HUES48 (cell line): ENCODE results near the gene ANKRD28.

ENCODE experiments used
- H3K27ac ChIP-seq: one replicate; pipeline ENCODE4 v1.7.0; 2013; ENCODE audit warnings: low read depth, low read length, inconsistent platforms
- H3K27me3 ChIP-seq: 2 replicates; pipeline ENCODE4 v1.6.1; 2013; ENCODE audit warnings: mild to moderate bottlenecking, low read length; ENCODE audit not compliant: control insufficient read depth, insufficient read depth
- H3K36me3 ChIP-seq: 2 replicates; pipeline ENCODE4 v1.6.1; 2013; ENCODE audit warnings: low read length; ENCODE audit not compliant: control insufficient read depth, insufficient read depth
- H3K4me1 ChIP-seq: 2 replicates; pipeline ENCODE4 v1.6.1; 2013; ENCODE audit warnings: mild to moderate bottlenecking, low read length; ENCODE audit not compliant: control insufficient read depth, insufficient read depth
- H3K4me3 ChIP-seq: 2 replicates; pipeline ENCODE4 v1.5.1; 2013; ENCODE audit warnings: mild to moderate bottlenecking, low read depth, low read length
- H3K9ac ChIP-seq: 2 replicates; pipeline ENCODE4 v1.6.1; 2013; ENCODE audit warnings: mild to moderate bottlenecking, low read depth, low read length, moderate library complexity
- H3K9me3 ChIP-seq: 2 replicates; pipeline ENCODE4 v1.6.1; 2013; ENCODE audit warnings: low read length; ENCODE audit not compliant: control insufficient read depth, insufficient read depth

Gene ANKRD28

DNA sequence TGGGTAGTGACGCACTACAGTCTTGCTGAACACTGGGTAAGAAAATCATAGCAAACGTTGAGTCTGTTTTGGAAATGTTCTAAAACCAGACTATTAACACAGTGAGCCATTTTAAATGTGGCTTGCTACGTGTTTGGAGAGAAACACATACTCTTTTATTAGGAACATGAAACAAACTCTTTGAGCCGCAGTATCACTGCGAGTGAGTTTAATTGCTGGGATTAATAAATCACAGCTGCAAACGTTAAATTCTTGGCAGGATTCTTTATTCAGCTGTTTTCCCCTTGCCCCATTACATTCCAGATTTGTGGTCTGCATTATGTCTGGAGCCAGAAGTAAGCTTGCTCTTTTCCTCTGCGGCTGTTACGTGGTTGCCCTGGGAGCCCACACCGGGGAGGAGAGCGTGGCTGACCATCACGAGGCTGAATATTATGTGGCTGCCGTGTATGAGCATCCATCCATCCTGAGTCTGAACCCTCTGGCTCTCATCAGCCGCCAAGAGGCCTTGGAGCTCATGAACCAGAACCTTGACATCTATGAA is 162.6 kb downstream of the ANKRD28 start:
- H3K36me3 ChIP-seq, result peaks cover 4% of the 10 kb centered on the region; the same call in 1 of the 2 replicates
- H3K4me3 ChIP-seq, result no peak overlapping the region
- peaks cover 59% of the 10 kb centered on the region for H3K4me1 ChIP-seq
- H3K27me3 ChIP-seq, result no peaks in the 10 kb centered on the region
- H3K27ac ChIP-seq, result no peak overlapping the region
- no peaks in the 10 kb centered on the region for H3K9me3 ChIP-seq
- no peak overlapping the region for H3K9ac ChIP-seq

DNA sequence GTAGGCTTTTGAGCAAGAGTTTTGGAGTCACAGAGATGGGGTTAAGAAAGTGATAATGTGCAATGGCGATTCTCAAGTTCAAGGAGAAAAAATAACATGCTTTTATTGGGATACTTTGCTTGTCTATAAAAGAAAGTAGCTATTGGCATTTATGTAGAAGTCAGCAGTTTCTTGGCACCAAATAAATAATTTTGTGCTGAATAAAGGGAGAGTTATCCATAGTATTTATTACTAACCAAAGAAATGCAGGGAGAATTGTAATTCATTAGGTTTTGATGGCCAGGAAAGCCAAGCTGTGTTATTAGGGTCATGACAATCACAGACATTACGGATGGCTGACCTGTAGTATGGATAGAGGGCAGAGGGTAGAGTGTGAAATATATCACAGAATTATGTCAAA is 163.1 kb downstream of the ANKRD28 start:
- Histone ChIP-seq H3K9ac (no peak overlapping the region), H3K4me1 (peaks cover 63% of the 10 kb centered on the region), H3K9me3 (no peaks in the 10 kb centered on the region), H3K27ac (no peak overlapping the region), H3K36me3 (peaks cover 4% of the 10 kb centered on the region; the same call in 1 of the 2 replicates), H3K27me3 (no peaks in the 10 kb centered on the region), H3K4me3 (no peak overlapping the region)

DNA sequence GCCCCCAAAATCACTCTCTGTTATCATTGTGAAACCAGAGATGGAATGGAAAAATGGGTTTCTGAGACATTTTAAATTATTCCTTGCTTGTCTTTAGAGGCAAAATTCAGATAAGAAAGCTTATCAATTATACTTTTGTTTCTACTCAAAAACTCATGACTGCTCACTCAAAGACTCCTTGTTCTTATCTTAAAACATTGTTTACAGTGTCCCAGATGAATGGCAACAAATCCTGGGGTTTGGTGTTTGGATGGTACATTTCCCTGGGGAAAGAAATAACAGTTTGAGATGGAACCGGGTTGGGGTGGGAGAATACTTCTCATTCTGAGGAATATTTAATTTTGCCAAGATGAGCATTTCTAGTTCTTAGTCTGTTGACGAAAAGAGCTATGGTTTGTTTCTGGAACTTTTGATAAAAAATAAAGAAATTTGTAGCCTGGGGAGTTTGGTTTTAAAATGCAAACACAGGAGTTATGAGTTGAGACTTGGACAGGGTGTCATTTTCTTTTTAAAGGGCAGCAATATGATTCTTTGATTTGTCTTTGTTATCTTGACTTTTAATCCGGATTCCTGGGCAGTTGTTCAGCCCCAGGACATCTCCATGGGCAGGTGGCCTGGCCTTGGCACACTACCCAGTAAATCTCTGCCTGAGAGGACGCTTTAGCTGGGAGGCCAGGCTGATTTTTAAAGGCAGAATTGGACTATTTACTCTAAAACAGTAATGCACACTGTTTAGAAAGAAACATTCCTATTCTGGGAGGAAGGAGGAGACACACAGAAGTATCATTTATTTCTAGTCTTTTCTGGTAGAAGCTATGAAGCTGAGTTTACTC is 163.8 kb downstream of the ANKRD28 start:
- Histone ChIP-seq H3K4me1 (peaks cover 64% of the 10 kb centered on the region), H3K4me3 (no peak overlapping the region), H3K9me3 (no peaks in the 10 kb centered on the region), H3K36me3 (peaks cover 4% of the 10 kb centered on the region; the same call in 1 of the 2 replicates), H3K27me3 (no peaks in the 10 kb centered on the region), H3K9ac (no peak overlapping the region; the same call in 1 of the 2 replicates), H3K27ac (peak overlapping the region; percentile 88)

DNA sequence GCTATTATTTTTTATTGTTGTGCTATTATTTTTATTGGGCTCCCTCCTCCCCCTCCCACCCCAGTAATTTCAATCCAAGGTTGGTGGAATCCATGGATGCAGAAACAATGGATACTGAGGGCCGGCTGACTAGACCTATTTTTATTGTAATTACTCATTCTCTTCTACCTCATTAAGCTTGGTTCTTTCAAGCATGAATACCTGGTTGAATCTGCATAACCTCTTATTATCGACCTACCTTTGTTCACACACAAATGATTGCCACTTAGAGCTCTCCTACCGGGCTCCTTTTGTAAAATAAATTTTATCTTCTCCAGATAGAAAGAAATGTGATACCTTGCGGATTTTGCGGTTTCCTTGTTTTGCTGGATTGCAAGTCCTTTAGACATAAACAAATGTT is 164.6 kb downstream of the ANKRD28 start:
- peak overlapping the region; percentile 88 for H3K27ac ChIP-seq
- peaks cover 4% of the 10 kb centered on the region; the same call in 1 of the 2 replicates for H3K36me3 ChIP-seq
- H3K4me3 ChIP-seq, result peak overlapping the region; percentile 24; the same call in 1 of the 2 replicates
- no peak overlapping the region for H3K9ac ChIP-seq
- H3K27me3 ChIP-seq, result no peaks in the 10 kb centered on the region
- no peaks in the 10 kb centered on the region for H3K9me3 ChIP-seq
- peaks cover 64% of the 10 kb centered on the region for H3K4me1 ChIP-seq

DNA sequence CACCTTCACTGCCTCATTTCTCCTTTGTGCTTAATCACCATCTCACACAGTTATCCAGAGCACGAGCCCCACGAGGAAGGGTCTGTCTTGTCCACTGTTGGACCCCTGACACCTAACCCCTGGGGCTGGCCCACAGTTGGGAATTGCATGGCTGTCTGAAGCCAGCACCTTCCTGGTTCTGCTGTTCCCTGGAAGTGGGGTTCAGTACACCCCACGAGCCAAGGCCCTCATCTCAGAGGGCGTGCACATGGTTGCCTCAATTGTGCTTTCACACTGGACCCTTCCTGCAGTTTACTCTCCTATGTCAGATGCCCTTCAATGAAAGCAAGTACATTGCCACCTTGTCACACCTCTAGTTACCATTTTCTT is 165.6 kb downstream of the ANKRD28 start:
- Histone ChIP-seq H3K36me3 (peaks cover 3% of the 10 kb centered on the region; the same call in 1 of the 2 replicates), H3K9me3 (no peaks in the 10 kb centered on the region), H3K27ac (peak overlapping the region; percentile 78), H3K27me3 (no peaks in the 10 kb centered on the region), H3K4me1 (peaks cover 64% of the 10 kb centered on the region), H3K4me3 (no peak overlapping the region), H3K9ac (no peak overlapping the region)

DNA sequence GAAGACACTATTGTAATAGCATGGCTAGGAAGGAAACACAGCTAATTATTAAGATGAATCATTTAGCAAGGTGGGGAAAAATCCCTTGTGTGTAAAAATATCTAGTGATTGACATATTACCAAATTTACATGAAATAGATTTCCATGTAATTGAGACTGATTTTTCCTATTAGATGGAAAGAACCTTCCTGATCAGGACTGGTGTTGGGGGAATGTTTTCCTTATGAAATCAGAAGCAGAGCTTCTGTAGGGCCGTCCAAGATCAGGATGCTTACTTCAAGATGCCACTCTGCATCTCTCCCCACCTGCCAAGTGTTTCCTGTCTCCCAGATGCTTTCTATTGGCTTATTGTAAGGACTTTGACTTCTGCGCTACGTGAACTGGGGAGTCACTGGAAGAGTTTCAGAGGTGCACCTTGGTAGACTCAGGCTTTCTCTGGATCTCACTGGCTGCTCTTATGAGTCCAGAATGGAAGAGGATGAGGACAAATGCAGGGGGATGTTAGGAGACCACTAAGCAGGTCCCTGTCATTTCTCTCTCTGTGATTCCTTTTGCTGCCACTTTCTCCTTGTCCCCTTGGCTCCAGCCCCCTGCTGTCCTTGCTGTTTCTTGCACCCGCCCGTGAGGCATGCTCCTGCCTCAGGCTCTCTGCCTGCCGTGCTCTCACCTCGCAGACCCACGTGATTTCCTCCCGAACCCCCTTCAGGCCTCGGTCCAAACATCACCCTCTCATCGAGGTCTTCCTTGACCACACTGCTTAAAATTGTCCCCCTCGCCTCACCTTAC is 166.2 kb downstream of the ANKRD28 start:
- no peaks in the 10 kb centered on the region for H3K27me3 ChIP-seq
- no peak overlapping the region for H3K4me3 ChIP-seq
- no peak overlapping the region for H3K9ac ChIP-seq
- H3K9me3 ChIP-seq, result no peaks in the 10 kb centered on the region
- no peaks in the 10 kb centered on the region for H3K36me3 ChIP-seq
- peaks cover 64% of the 10 kb centered on the region for H3K4me1 ChIP-seq
- no peak overlapping the region for H3K27ac ChIP-seq

DNA sequence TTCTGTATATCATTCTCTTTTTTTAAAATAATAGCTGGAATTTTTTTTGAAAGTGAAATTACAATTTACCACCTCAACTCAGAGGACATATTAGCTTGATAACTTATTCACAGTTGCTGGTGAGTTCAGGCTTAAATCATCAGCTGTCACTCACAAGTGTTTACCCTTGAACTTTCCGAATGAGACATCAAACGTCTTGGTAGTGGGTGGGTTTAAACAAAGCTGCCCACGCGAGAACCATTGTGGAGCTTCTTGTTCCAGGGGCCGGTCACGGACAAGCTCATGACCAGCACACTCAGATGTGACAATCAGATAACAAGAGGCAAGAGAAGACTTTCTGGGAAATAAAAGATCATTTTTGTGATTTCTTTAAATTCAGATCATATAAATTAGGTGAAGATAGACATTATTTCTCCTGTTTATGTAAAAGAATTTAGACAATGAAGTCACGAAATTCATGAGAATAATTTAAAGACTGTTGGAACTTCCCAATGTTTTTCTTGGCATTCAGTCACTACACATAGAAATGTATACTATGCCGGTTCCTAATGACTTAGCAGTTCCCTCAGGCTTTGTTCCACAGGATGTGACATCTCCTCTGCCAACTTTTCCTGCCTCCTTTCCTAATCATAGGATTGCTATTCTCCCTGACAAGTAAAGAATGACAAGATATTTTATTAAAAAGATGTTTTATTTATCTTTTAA is 167.0 kb downstream of the ANKRD28 start:
- H3K9me3 ChIP-seq, result no peaks in the 10 kb centered on the region
- H3K9ac ChIP-seq, result no peak overlapping the region
- H3K27ac ChIP-seq, result peak overlapping the region; percentile 63
- H3K36me3 ChIP-seq, result no peaks in the 10 kb centered on the region
- H3K4me1 ChIP-seq, result peaks cover 59% of the 10 kb centered on the region
- H3K4me3 ChIP-seq, result no peak overlapping the region
- no peaks in the 10 kb centered on the region for H3K27me3 ChIP-seq

DNA sequence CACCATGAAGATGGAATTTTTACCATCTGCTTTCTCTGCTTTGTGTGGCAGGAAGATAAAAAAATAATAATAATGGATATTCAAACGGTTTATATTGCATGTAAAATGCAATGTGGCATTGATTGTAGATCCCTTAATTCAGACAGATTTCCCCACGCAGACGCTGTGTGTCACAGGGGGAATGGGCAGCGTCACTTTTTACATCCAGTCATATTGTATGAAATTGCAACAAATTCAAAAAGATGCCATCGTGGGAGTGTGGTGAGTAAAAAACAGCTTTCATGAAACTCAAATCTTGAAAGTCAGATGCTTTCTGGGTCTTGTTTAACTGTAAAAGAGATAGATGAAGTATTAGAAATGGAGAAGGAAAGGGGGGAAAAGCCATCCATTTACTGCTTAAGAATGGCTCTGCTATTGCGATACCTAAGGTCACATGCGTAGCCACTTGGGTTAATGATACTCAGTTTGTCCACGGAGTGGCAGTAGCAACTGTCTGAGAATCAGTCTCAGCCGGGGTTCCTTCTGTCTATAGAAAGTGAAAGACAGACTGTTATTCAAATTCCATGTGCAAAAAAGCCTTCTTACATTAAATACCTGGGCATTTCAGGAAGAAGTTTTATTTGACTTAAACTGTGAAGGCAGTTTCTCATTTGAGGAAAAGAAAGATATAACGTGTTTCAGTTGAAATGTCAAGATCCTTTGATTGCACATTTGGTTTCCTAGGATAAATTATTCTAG is 167.8 kb downstream of the ANKRD28 start:
- Histone ChIP-seq H3K9me3 (no peaks in the 10 kb centered on the region), H3K4me1 (peaks cover 53% of the 10 kb centered on the region), H3K9ac (no peak overlapping the region), H3K36me3 (no peaks in the 10 kb centered on the region), H3K27me3 (no peaks in the 10 kb centered on the region), H3K4me3 (no peak overlapping the region), H3K27ac (no peak overlapping the region)

DNA sequence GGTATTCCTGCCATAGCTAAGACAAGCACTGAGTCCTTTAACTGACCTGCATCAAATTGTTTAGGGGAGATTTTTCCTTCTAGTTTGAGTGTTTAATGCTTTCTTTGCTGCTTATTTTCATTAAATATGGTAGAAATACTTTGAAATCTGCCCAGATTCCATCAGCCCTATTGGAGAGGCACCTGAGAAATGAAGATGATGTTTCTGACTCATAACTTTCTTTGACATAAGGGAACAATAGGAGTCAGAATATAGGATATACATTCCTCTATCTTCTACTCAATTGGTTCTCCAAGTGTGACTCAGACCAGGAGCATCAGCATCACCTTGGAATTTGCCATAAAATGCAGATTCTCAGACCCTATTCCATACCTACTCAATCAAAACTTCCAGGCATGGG is 168.8 kb downstream of the ANKRD28 start:
- peaks cover 43% of the 10 kb centered on the region for H3K4me1 ChIP-seq
- H3K4me3 ChIP-seq, result no peak overlapping the region
- H3K27me3 ChIP-seq, result no peaks in the 10 kb centered on the region
- H3K36me3 ChIP-seq, result no peaks in the 10 kb centered on the region
- no peaks in the 10 kb centered on the region for H3K9me3 ChIP-seq
- no peak overlapping the region for H3K27ac ChIP-seq
- no peak overlapping the region for H3K9ac ChIP-seq
